Left renal cortex interstitium (tissue), 4 donors: ENCODE measurements around the gene USP35. TPM values are rescaled to one million over a fixed set of nuclear protein-coding genes. Genes with fewer than 3 reads are reported as not detected.

Experiments used
- DNase-seq, 4 donors: peaks; one replicate each; pipeline ENCODE4 v3.0.0-alpha.2; 2013; ENCODE audit warnings: low read depth in 4 of 4, low spot score in 2 of 4, missing footprints in 1 of 4
- polyA plus RNA-seq, 4 donors: library from polyadenylated mRNA; unstranded; fragments of 120-200 nt; gene quantifications; one replicate each; pipeline ENCODE4 v1.2.1, GENCODE V29; 2013; ENCODE audit not compliant: insufficient read length in 4 of 4

Gene USP35
- polyA plus RNA-seq, 4 donors: 4.3 to 8.2 (median 5.8) TPM

- peak in 1 of 4 donors; percentile 23 for DNase-seq
Measured at GRCh38 chr11:78195917-78196560, 7.3 kb downstream of the USP35 start.

GRCh38 chr11:78196661-78197091 is 8.0 kb downstream of the USP35 start:
- DNase-seq: no peak

- DNase-seq: no peak
Measured at GRCh38 chr11:78197816-78198215, 9.1 kb downstream of the USP35 start.

- no peak for DNase-seq
Measured at GRCh38 chr11:78199015-78199652, 10.4 kb downstream of the USP35 start.

GRCh38 chr11:78199653-78200015 is 10.9 kb downstream of the USP35 start:
- DNase-seq: no peak

- no peak for DNase-seq
Measured at GRCh38 chr11:78200061-78200460, 11.3 kb downstream of the USP35 start.

- DNase-seq: no peak
Measured at GRCh38 chr11:78200553-78200952, 11.8 kb downstream of the USP35 start.

GRCh38 chr11:78201096-78201818 is 12.5 kb downstream of the USP35 start:
- DNase-seq: no peak

- DNase-seq: no peak
Measured at GRCh38 chr11:78202733-78203167, 14.0 kb downstream of the USP35 start.

GRCh38 chr11:78203184-78203583 is 14.5 kb downstream of the USP35 start:
- DNase-seq: no peak

- DNase-seq: no peak
Measured at GRCh38 chr11:78205256-78205655, 16.5 kb downstream of the USP35 start.

- no peak for DNase-seq
Measured at GRCh38 chr11:78205691-78206090, 17.0 kb downstream of the USP35 start.

GRCh38 chr11:78207532-78208256 is 19.0 kb downstream of the USP35 start:
- DNase-seq: no peak

GRCh38 chr11:78208257-78209165 is 19.8 kb downstream of the USP35 start:
- DNase-seq: no peak

- DNase-seq: no peak
Measured at GRCh38 chr11:78209478-78209877, 20.8 kb downstream of the USP35 start.

GRCh38 chr11:78210000-78210608 is 21.4 kb downstream of the USP35 start:
- DNase-seq: no peak

- DNase-seq: no peak
Measured at GRCh38 chr11:78211565-78211964, 22.8 kb downstream of the USP35 start.

GRCh38 chr11:78212586-78213371 is 24.1 kb downstream of the USP35 start:
- DNase-seq: no peak
